HepG2 (cell line): Measurements from ENCODE around the gene POU2F1. TPM values are rescaled to one million over a fixed set of nuclear protein-coding genes. Genes with fewer than 3 reads are reported as not detected.

Experiments used
- ATAC-seq: fragments of 200-7000 bp; cut with Tn5 transposase; 3 replicates; pipeline ENCODE4 v1.9.1; 2020; ENCODE audit warnings: mild to moderate bottlenecking, moderate library complexity
- BruUV-seq: library from RNA; stranded (reverse); fragments of 400-500 nt; replicated peaks from 2 replicates; lab custom pipeline; 2021; lab: Mats Ljungman, UMichigan
- CTCF ChIA-PET: fragments of 300-600 bp; formaldehyde crosslinking; extraction: SDS; loops from one replicate; lab custom pipeline; 2021; ENCODE audit warnings: low total read pairs, inconsistent platforms, low intra/inter-chr PET ratio; lab: Yijun Ruan, JAX
- POLR2A ChIA-PET: fragments of 350-600 bp; sonication (Branson Sonifier 250); formaldehyde crosslinking; loops from one replicate; lab custom pipeline; 2020; ENCODE audit warnings: antibody characterized with exemption, inconsistent platforms; lab: Yijun Ruan, JAX
- DNase-seq: peaks from one replicate; pipeline ENCODE4 v3.0.0-alpha.2; 2015; ENCODE audit warnings: low spot score
- FAIRE-seq: peaks from 3 replicates; lab custom pipeline; 2011; peaks lifted over from hg19 to GRCh38; lab: Jason Lieb, UNC
- H2AFZ ChIP-seq: one replicate; pipeline ENCODE4 v1.6.1; 2011; ENCODE audit warnings: low read length, inconsistent platforms
- H3K27ac ChIP-seq: fragments of 300-600 bp; 3 replicates; pipeline ENCODE4 v1.8.0; 2011; ENCODE audit warnings: mixed run types, mild to moderate bottlenecking, mixed read lengths, low read length, inconsistent platforms; ENCODE audit not compliant: insufficient read depth; ENCODE audit errors: extremely low read length
- H3K27me3 ChIP-seq, 2 experiments: fragments of 200-600 bp in 1 of 2; 2 replicates in 1 of 2; 3 replicates in 1 of 2; pipeline versions ENCODE4 v1.6.0 to v1.8.0; 2011; ENCODE audit warnings: low read length in 2 of 2, mild to moderate bottlenecking in 2 of 2, moderate library complexity in 2 of 2, inconsistent platforms in 1 of 2; ENCODE audit not compliant: insufficient read depth in 2 of 2, control insufficient read depth in 1 of 2
- H3K36me3 ChIP-seq, 2 experiments: fragments of 200-600 bp in 1 of 2; replicated peaks in 1 of 2; 2 replicates in 1 of 2; 3 replicates in 1 of 2; pipeline versions ENCODE4 v1.5.1 to v1.8.0; 2011; ENCODE audit warnings: low read length in 2 of 2, inconsistent platforms in 1 of 2; ENCODE audit not compliant: insufficient read depth in 2 of 2, control insufficient read depth in 1 of 2
- H3K4me1 ChIP-seq: 2 replicates; pipeline ENCODE4 v1.5.1; 2012; ENCODE audit warnings: low read length, inconsistent platforms; ENCODE audit not compliant: insufficient read depth
- H3K4me2 ChIP-seq: 2 replicates; pipeline ENCODE4 v1.6.0; 2011; ENCODE audit warnings: low read depth, low read length, inconsistent platforms
- H3K4me3 ChIP-seq, 3 experiments: fragments of 200-600 bp in 1 of 3; sonication (generic), shearing (Covaris generic) in 1 of 3; replicated peaks in 1 of 3; 2 replicates each; pipeline ENCODE4 v1.5.1; 2011 to 2016; ENCODE audit warnings: low read length in 3 of 3, inconsistent platforms in 2 of 3, low read depth in 2 of 3, mild to moderate bottlenecking in 2 of 3, control low read depth in 1 of 3, mixed read lengths in 1 of 3; ENCODE audit not compliant: insufficient read depth in 1 of 3
- H3K79me2 ChIP-seq: one replicate; pipeline ENCODE4 v1.6.1; 2011; ENCODE audit warnings: low read length, inconsistent platforms; ENCODE audit not compliant: insufficient read depth
- H3K9ac ChIP-seq: 2 replicates; pipeline ENCODE4 v1.6.0; 2011; ENCODE audit warnings: mild to moderate bottlenecking, low read depth, low read length, inconsistent platforms; ENCODE audit not compliant: insufficient read depth
- H3K9me3 ChIP-seq: 2 replicates; pipeline ENCODE4 v1.5.1; 2012; ENCODE audit warnings: mild to moderate bottlenecking, low read length
- H4K20me1 ChIP-seq: 2 replicates; pipeline ENCODE4 v1.6.0; 2011; ENCODE audit warnings: inconsistent platforms, mild to moderate bottlenecking, low read length, moderate library complexity; ENCODE audit not compliant: insufficient read depth
- ELF3 ChIP-seq: IDR thresholded peaks from 2 replicates; pipeline ENCODE4 v1.6.1; 2016; ENCODE audit warnings: missing genetic modification reagents, missing compliant biosample characterization
- FOXA1 ChIP-seq, 2 experiments: fragments of 450-650 bp in 1 of 2; sonication (generic) in 1 of 2; formaldehyde crosslinking in 1 of 2; IDR thresholded peaks; 2 replicates each; pipeline versions ENCODE4 v1.4.0 to v1.6.1; 2016 to 2020; ENCODE audit warnings: missing genetic modification reagents in 1 of 2
- HMGA1 ChIP-seq: sonication (generic); formaldehyde crosslinking; conservative IDR thresholded peaks from 2 replicates; pipeline ENCODE4 v1.4.0; 2020; ENCODE audit warnings: missing genetic modification reagents
- HOXD1 ChIP-seq: sonication (generic); formaldehyde crosslinking; IDR thresholded peaks from 2 replicates; pipeline ENCODE4 v1.5.0; 2020; ENCODE audit warnings: missing genetic modification reagents
- KLF6 ChIP-seq: IDR thresholded peaks from 2 replicates; pipeline ENCODE4 v1.8.0; 2016; ENCODE audit warnings: missing biosample characterization, missing genetic modification reagents
- SALL1 ChIP-seq: sonication (generic); formaldehyde crosslinking; IDR thresholded peaks from 2 replicates; pipeline ENCODE4 v1.8.0; 2022; ENCODE audit warnings: mild to moderate bottlenecking, missing genetic modification reagents
- SRSF4 ChIP-seq: fragments of 200-400 bp; formaldehyde crosslinking; IDR thresholded peaks from one replicate; pipeline ENCODE4 v1.6.1; 2018; ENCODE audit warnings: mild to moderate bottlenecking, low read depth, low read length, moderate library complexity; ENCODE audit not compliant: poor library complexity, severe bottlenecking
- SSRP1 ChIP-seq: IDR thresholded peaks from 2 replicates; pipeline ENCODE4 v1.6.1; 2016; ENCODE audit warnings: control low read depth
- ZBTB26 ChIP-seq: IDR thresholded peaks from 2 replicates; pipeline ENCODE4 v1.6.1; 2016; ENCODE audit warnings: missing compliant biosample characterization, missing genetic modification reagents, borderline replicate concordance
- ZNF263 ChIP-seq: sonication (generic); formaldehyde crosslinking; IDR thresholded peaks from 2 replicates; pipeline ENCODE4 v1.4.0; 2020; ENCODE audit warnings: missing genetic modification reagents
- ZNF484 ChIP-seq: sonication (generic); formaldehyde crosslinking; IDR thresholded peaks from 2 replicates; pipeline ENCODE4 v1.5.1; 2020; ENCODE audit warnings: mild to moderate bottlenecking, low read depth, missing genetic modification reagents, borderline replicate concordance
- WGBS: methylation state at CpG from one replicate; pipeline ENCODE4 v1.1.6; 2017; ENCODE audit warnings: low lambda C conversion rate; 5-methylcytosine and 5-hydroxymethylcytosine counted together
- in situ Hi-C: cut with HindIII; loops from 2 replicates; pipeline ENCODE4 v1.10.0; 2017; ENCODE audit warnings: low pct_unique_long_range_greater_than_20kb; ENCODE audit not compliant: extremely low pct_ligation_motif_present
- intact Hi-C: fragments of 100-400 bp; cut with micrococcal nuclease; formaldehyde crosslinking; loops from one replicate; pipeline ENCODE4 v1.10.0; 2022; ENCODE audit not compliant: unreplicated experiment
- polyA plus RNA-seq, 8 experiments: library from polyadenylated mRNA; depleted of rRNA in 3 of 8; stranded (reverse) in 7 of 8; unstranded in 1 of 8; fragments of >200 nt; fragmentation: Illumina TruSeq in 4 of 8; extraction: Trizol in 4 of 8; gene quantifications; 2 replicates each; pipeline versions ENCODE4 v1.2.1 to v1.2.3, GENCODE V29; 2011 to 2016; ENCODE audit warnings: low read depth in 4 of 8, missing spikeins in 1 of 8, mixed read lengths in 1 of 8; ENCODE audit not compliant: insufficient read depth in 1 of 8
- total RNA-seq, 5 experiments: library from RNA; depleted of rRNA; stranded (reverse); fragments of >200 nt; fragmentation: Illumina TruSeq; extraction: Trizol; gene quantifications; 2 replicates each; pipeline ENCODE4 v1.2.3, GENCODE V29; 2016; ENCODE audit warnings: low read depth in 1 of 5
- TF ChIP-seq, protein P1 (sequence below): IDR thresholded peaks from 2 replicates; pipeline ENCODE4 v1.6.1; 2016; ENCODE audit warnings: low read depth
- TF ChIP-seq, protein P2 (sequence below): sonication (generic); formaldehyde crosslinking; IDR thresholded peaks from 2 replicates; pipeline ENCODE4 v1.4.0; 2020; ENCODE audit warnings: mild to moderate bottlenecking, missing genetic modification reagents
- TF ChIP-seq, protein P3 (sequence below): sonication (generic); formaldehyde crosslinking; IDR thresholded peaks from 2 replicates; pipeline ENCODE4 v1.4.0; 2020; ENCODE audit warnings: low read depth, mild to moderate bottlenecking, missing genetic modification reagents

The POU2F1 gene
- total and polyA plus RNA-seq, 2 of the 13 experiments (the other 11 are each of a cell fraction or from before 2014, with no cell fraction given) = 10.2 to 13.0 TPM

GRCh38 chr1:167209044-167209443 is 11.6 kb upstream of the POU2F1 start:
- intact Hi-C loops (no loop called here), in situ Hi-C loops (loop anchor here (10.0 kb wide), 1 partner anchor 144 kb away; no protein-coding TSS in a partner anchor)
- TF ChIP-seq HMGA1 (CRISPR knock-in tag) (no peak), SALL1 (CRISPR knock-in tag) (no peak), SRSF4 (no peak), HOXD1 (CRISPR knock-in tag) (no peak), ZNF263 (no peak)
- Histone ChIP-seq H2AFZ (no peak overlapping the region), H3K4me3 (no peak overlapping the region), H3K79me2 (no peaks in the 10 kb centered on the region), H3K9ac (no peak overlapping the region), H3K9me3 (no peaks in the 10 kb centered on the region), H4K20me1 (no peaks in the 10 kb centered on the region), H3K36me3 (no peaks in the 10 kb centered on the region), H3K4me1 (no peaks in the 10 kb centered on the region), H3K27me3 (peaks cover 0 to 1% of the 10 kb centered on the region in 2 experiments; a peak in 1 of 5 replicates), H3K27ac (no peak overlapping the region), H3K4me2 (no peak overlapping the region)
- ATAC-seq (no peak), FAIRE-seq (no peak), DNase-seq (no peak)
- 0% methylated on average over 1 of the region's 1 CpG for WGBS
- BruUV-seq = no TSS peak
- ChIA-PET CTCF (no interaction called here), POLR2A (no interaction called here)

- intact Hi-C loops = no loop called here
- POLR2A ChIA-PET = no interaction called here
- no peak overlapping the region for H3K4me2 ChIP-seq
- TF ChIP-seq, protein P1, sequence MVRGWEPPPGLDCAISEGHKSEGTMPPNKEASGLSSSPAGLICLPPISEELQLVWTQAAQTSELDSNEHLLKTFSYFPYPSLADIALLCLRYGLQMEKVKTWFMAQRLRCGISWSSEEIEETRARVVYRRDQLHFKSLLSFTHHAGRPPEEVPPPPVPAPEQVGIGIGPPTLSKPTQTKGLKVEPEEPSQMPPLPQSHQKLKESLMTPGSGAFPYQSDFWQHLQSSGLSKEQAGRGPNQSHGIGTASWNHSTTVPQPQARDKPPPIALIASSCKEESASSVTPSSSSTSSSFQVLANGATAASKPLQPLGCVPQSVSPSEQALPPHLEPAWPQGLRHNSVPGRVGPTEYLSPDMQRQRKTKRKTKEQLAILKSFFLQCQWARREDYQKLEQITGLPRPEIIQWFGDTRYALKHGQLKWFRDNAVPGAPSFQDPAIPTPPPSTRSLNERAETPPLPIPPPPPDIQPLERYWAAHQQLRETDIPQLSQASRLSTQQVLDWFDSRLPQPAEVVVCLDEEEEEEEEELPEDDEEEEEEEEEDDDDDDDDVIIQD (CRISPR knock-in tag) = no peak
- TF ChIP-seq FOXA1 (IDR thresholded peaks at IDR 0.05) (no peak), FOXA1 (CRISPR knock-in tag; IDR thresholded peaks at IDR 0.05) (no peak), ZNF484 (CRISPR knock-in tag) (no peak), KLF6 (no peak), ELF3 (CRISPR knock-in tag) (no peak), ZBTB26 (no peak), SSRP1 (CRISPR knock-in tag) (no peak)
- TF ChIP-seq, protein P2, sequence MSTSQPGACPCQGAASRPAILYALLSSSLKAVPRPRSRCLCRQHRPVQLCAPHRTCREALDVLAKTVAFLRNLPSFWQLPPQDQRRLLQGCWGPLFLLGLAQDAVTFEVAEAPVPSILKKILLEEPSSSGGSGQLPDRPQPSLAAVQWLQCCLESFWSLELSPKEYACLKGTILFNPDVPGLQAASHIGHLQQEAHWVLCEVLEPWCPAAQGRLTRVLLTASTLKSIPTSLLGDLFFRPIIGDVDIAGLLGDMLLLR (CRISPR knock-in tag) = no peak
- TF ChIP-seq, protein P3, sequence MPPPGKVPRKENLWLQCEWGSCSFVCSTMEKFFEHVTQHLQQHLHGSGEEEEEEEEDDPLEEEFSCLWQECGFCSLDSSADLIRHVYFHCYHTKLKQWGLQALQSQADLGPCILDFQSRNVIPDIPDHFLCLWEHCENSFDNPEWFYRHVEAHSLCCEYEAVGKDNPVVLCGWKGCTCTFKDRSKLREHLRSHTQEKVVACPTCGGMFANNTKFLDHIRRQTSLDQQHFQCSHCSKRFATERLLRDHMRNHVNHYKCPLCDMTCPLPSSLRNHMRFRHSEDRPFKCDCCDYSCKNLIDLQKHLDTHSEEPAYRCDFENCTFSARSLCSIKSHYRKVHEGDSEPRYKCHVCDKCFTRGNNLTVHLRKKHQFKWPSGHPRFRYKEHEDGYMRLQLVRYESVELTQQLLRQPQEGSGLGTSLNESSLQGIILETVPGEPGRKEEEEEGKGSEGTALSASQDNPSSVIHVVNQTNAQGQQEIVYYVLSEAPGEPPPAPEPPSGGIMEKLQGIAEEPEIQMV = no peak
Measured at GRCh38 chr1:167210966-167211674, 9.6 kb upstream of the POU2F1 start.

More at GRCh38 chr1:167210966-167211674, 9.6 kb upstream of the POU2F1 start:
- DNase-seq (no peak), ATAC-seq (no peak), FAIRE-seq (no peak)
- 65% methylated on average over 15 of the region's 15 CpGs for WGBS
- CTCF ChIA-PET = no interaction called here
- Histone ChIP-seq H3K4me1 (no peaks in the 10 kb centered on the region), H3K27ac (no peak overlapping the region), H3K27me3 (peaks cover 2 to 3% of the 10 kb centered on the region in 2 experiments; a peak in 1 of 5 replicates), H2AFZ (no peak overlapping the region), H4K20me1 (no peaks in the 10 kb centered on the region), H3K4me3 (no peak overlapping the region), H3K79me2 (no peaks in the 10 kb centered on the region), H3K9ac (no peak overlapping the region), H3K36me3 (no peaks in the 10 kb centered on the region), H3K9me3 (no peaks in the 10 kb centered on the region)
- BruUV-seq = no TSS peak
- in situ Hi-C loops = no loop called here
